Raji (cell line): ENCODE data around the gene SELENOO.

ENCODE experiments used
- POLR2A ChIP-seq: IDR thresholded peaks from 2 replicates; pipeline ENCODE4 v1.6.1; 2011; ENCODE audit warnings: low read depth, low read length, control low read depth; ENCODE audit not compliant: insufficient read depth

The SELENOO gene, protein sequence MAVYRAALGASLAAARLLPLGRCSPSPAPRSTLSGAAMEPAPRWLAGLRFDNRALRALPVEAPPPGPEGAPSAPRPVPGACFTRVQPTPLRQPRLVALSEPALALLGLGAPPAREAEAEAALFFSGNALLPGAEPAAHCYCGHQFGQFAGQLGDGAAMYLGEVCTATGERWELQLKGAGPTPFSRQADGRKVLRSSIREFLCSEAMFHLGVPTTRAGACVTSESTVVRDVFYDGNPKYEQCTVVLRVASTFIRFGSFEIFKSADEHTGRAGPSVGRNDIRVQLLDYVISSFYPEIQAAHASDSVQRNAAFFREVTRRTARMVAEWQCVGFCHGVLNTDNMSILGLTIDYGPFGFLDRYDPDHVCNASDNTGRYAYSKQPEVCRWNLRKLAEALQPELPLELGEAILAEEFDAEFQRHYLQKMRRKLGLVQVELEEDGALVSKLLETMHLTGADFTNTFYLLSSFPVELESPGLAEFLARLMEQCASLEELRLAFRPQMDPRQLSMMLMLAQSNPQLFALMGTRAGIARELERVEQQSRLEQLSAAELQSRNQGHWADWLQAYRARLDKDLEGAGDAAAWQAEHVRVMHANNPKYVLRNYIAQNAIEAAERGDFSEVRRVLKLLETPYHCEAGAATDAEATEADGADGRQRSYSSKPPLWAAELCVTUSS

DNA sequence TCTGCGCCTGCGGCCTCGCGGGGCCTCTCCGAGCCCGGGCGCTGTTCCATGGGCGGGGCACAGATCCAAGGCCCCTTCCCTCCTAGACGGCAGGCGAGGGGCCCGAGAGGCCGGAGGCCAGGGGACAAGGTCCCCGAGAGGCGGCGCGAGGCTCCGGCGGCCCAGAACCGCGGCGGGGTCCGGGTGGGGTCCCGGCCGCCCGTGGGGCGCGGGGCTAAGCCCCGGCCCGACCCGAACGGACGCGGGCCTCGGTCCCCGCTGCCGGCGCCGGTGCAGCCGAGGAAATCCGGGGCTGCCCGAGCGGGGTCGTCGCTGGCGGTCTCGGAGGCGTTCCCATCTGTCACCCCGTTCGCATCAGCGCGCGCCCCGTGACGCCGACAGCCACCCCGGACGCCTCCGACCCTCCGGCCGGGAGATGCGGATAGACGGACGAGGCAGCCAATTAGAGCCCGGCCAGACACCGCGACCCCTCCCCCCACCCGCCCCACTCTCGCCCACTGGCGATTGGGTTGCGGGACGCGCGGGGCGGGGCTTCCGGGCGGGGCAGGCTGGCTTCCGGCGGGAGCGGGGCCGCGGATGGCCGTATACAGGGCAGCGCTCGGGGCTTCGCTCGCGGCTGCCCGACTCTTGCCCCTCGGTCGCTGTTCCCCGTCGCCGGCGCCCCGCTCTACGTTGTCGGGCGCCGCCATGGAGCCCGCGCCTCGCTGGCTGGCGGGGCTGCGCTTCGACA lies at the start of gene SELENOO:
SELENOO (plus strand) TSS at position 551 of the 730 bp plus-strand sequence; CDS start at position 577, 26 bp downstream.
- peak; percentile 71 for TF ChIP-seq POLR2A

DNA sequence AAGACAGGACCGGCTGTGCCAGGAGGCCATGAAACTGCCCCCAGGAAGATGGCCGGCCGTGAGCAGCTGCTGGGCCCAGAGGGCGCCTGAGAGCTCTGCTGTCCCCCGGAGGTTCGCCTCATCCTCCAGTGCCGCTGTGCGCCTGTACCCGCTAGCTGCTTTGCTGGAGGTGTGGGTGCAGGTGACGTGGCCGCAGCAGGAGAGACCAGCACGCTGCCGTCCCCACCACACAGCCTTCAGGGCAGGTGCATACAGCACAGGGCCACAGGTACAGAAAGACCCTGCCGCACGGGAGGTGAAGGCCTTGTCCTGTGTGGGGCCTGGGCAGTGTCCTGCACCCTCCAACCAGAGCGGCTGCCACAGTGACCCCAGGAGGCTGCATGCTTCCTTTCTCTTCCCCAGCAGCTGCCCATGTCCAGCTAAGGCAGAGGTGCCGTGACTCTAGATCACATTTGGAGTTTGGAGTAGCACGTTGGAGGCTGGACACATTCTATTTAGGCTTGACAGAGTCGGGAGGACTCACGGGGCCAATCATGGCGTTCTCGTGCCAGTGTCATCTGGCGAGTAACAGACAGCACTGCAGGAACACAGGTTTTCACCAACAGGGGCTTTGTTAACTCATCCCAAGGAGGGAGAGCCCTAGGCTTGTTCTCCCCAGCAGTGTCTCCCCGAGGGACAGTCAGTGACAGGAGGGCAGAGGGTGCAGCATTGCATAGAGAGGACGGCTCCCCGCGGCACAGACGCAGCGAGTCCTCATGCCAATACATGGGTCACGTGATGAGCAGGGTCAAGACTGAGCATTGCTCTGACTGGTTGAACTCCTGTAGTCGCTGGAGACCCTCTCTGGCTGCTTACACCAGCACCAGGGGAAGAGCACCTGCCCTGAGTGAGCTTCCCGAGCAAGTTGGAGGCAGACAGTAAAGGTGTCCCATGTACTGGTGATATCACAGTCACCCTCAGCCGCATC lies 49.0 kb upstream of the SELENOO start:
- no peak for TF ChIP-seq POLR2A

DNA sequence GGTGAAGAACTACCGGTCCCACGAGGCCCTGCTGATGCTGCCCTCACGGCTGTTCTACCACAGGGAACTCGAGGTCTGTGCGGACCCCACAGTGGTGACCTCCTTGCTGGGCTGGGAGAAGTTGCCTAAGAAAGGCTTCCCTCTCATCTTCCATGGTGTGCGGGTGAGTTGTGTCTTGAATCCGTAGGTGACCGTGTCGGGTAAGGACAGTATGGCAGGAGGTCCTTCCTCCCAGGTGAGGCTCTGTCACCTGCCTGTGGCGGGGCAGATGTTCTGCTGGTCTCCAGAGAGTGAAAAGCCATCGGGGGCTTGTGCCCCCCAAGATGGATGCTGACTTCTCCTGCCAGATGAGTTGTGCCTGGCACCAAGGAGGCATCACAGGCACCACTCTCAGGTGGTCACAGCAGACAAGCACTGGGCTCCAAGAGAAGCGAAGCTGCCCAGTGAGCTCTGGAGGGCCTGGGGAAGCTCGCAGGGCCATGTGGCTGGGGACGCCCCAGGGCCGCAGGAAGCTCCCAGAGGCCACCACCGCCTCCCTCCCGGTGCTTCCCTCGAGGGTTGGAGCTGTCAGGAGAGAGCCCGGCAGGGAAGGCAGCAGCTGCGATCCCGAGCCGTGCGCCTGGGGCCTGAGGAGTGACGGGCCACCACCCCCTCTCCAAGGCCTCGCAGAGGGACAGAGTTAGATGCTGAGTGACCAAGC lies 47.6 kb upstream of the SELENOO start:
- no peak for TF ChIP-seq POLR2A

DNA sequence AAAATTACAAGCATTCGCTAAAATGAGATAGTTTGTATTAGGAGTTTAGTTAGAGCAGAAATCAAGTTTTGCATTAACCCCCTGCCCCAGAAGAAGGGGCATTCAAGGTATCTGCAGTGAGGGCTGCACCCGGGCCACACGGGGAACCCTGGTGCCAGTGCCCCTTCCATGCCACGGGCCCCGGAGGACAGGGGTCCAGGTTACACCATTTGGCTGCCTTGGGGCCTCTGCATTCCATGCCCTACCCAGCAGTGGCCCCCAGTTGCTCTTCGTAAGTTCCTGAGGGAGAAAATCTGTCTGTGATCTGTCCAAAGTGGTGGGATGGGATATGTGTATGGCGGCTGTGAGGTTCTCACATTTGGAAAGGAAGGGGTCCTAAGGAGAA lies 47.1 kb upstream of the SELENOO start:
- TF ChIP-seq POLR2A = no peak

DNA sequence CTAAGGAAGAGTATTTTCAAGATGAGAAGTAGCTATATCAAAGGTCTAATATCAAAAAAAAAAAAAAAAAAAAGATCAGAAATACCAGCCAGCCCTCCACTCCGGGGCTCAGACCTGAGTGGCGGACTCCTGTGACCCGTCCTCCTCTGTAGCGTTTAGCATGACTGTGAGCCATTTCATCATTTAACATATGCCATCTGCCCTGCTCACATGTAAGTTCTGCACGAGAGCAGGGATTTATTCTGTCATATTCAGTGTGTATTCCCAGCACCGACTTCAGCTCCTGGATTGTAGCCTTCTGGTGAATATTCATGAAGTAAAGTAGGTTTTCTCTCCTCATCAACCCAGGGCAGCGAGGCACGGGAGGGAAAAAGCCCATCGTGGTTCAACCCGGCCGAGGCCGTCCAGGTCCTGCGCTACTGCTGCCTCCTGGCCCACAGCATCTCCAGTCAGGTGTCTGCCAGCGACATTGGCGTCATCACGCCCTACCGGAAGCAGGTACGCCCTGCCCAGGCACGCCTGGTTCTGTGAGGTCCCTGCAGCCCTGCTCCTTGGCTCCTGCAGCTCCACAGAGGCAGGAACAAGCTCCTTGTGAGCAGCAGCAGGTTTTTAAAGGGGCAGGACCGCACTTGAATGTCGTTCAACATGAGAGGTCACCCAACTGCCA lies 43.0 kb upstream of the SELENOO start:
- TF ChIP-seq POLR2A = no peak

DNA sequence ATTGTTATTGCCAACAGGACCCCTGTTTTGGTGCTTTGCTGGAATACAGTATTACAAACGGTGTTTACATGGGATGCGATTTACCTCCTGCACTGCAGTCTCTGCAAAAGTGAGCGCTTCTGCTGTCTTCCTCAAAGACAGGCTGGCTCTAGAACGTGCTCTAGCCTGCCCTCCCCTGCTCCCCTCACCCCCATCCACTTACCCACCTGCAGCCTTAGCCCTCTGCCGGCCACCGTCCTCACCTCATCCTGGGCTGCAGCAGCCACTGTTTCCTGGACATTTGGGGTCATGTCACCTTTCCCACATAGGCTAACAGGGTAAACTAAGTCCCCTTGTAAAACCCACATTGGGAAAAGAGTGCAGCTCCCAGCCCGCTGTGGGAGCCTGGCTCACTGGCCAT lies 39.9 kb upstream of the SELENOO start:
- TF ChIP-seq POLR2A = no peak

DNA sequence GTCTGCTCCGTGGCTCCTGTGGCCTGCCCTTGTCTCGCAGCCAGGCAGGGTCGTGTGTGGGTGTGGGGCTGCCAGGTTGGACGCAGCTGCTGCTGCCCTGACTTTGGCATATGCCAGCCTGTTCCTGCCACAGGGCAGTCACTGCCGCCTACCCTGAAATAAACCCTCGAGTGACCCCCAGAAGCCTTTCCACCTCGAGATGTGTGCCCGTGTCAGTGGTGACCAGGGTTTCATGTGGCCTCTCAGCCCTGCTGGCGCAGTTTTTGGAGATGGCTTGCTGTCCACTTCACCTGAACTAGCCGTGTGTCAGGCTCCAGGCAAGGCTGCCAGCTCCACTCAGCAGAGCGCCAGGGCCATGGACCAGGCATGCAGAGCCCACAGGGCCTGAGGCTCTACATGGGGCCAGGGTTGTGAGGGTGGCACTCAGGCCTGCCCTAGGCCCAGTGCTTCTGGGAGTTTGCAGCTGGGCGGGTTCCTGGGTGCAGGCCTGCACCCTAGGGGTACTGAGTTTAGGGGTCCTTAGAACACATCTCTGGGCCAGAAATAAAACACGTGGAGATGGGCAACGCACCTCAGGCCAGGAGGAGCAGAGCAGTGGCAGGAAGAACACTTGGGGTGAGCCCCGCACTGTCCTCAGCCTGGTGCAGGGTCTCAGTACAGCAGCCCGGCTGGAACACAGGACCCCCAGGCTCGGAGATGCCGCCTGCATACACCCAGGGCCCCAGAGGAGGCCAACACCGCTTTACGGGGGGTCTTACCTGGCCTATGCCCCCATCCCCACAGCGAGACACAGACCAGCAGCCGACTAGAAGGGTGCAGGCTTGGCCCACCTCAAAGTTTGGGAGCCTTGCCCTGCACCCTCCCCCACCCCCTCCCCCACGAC lies 39.1 kb upstream of the SELENOO start:
- TF ChIP-seq POLR2A = no peak

DNA sequence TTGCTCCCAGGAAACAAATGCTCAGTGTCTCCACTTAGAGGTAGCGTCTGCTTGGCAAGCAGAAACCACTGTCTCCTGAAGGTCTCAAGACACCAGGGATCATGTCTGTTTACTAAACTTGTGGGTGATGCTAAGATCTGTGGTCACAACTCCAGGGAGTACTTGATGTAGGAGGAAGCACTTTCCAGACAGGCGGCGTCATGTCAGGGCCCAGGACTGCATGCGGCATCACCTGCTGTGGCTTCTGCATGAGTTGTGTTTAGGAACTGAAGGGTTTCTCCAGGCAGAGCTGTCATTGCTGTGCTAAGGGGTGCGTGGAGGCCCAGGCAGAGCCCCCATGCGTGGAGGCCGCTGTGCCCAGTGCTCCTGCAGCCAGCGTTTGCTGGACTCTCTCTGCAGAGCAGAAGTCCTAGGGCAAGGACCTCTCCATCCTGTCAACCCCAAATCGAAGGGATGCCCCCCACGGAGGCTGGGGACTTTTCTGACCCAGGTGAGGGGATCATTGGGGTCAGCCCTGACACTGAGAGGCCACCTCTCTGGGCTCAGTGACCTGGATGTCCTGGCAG lies 38.3 kb upstream of the SELENOO start:
- no peak for TF ChIP-seq POLR2A

DNA sequence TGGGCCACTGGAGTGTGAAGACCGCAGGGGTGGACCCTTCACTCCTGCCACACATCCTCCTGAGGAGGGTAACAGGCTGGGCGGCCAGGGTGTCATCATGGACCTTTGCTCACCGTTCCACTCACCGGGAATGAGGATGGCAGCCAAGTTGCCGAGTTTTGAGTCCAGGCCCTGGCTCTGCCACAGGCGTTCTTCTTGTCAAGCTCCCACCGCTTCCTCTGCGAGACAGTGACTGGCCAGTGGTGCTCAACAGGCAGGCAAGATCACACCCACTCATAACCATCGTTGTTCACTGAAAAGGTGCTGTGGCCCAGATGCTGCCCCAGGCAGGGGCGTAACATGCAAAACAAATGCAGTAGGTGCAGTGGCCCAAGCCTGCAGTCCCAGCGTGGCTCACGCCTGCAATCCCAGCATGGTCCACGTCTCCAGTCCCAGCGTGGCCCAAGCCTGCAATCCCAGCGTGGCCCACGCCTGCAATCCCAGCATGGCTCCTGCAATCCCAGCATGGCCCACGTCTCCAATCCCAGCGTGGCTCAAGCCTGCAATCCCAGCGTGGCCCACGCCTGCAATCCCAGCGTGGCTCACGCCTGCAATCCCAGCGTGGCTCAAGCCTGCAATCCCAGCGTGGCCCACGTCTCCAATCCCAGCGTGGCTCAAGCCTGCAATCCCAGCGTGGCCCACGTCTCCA lies 35.2 kb upstream of the SELENOO start:
- TF ChIP-seq POLR2A = no peak

DNA sequence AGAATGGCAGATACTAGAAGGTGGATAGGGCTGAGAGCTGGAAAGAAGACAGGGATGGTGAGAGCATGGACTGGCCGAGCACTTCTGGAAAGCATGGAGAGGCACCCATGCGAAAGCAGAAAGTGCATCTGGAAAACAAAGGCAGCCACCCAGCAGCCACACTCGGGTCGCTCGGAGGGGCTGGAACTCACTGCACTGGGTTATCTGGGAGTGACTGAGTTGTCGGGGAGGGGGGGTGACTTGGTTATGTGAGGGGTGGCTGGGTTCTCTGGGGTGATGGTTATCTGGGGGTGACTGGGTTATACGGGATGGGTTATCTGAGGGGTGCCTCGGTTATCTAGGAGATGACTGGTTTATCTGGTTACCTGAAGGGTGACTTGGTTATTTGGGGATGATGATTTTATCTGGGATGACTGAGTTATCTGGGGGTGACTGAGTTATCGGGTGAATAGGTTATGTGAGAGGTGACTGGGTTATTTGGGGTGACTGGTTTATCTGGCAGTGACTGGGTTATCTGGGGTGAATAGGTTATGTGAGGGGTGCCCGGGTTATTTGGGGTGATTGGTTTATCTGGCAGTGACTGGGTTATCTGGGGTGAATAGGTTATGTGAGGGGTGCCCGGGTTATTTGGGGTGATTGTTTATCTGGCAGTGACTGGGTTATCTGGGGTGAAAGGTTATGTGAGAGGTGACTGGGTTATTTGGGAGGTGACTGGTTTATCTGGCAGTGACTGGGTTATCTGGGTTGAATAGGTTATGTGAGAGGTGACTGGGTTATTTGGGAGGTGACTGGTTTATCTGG lies 32.9 kb upstream of the SELENOO start:
- no peak for TF ChIP-seq POLR2A

DNA sequence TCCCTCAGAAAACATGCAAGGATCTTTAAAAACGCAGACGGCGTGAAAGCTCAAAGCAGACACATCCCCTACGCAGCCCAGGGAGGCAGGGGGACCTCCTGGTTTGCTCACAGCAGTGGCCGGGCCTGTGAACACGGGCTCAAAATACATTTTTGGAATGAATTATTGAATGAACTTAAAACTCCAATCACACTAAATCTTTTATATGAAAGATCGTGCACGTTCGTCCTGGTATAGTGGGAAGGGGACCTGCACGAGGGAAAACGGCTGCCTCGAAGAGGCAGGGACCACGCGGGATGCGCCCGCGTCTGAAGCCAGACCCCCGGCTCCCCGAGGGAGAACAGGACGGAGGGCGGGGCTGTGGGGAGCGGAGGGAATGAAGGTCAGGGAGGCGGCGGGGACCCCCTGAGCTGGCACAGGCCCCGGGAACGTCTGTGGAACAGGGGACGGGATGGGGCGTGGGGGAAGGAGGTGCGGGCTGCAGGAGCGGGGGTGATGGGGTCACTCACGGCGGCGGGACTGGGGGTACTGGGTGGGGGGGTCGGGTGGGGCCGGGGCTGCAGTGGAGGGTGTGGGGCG lies 31.5 kb upstream of the SELENOO start:
- TF ChIP-seq POLR2A = no peak
